Fibroblast of upper back skin (primary cell): ENCODE measurements around the gene TBC1D9B.
A peak's percentile ranks its signal among the peaks of the same experiment; 100 is the strongest.
"Not testable (repeated sequence)": the region's sequence is repeated elsewhere in the genome, so short reads cannot be mapped to it uniquely, and the experiment has no call there.

Experiments
- DNase-seq: peaks from one replicate; pipeline ENCODE4 v3.0.0-alpha.2; 2013

The TBC1D9B gene

GRCh38 chr5:179883163-179883562, 24.5 kb downstream of the TBC1D9B start:
- no peak for DNase-seq

- no peak for DNase-seq
These were observed 25.4 kb downstream of the TBC1D9B start for GRCh38 chr5:179882338-179882737.

GRCh38 chr5:179880848-179881590, 26.7 kb downstream of the TBC1D9B start:
- DNase-seq, result no peak

GRCh38 chr5:179880066-179880650, 27.5 kb downstream of the TBC1D9B start:
- no peak for DNase-seq

GRCh38 chr5:179879690-179880010, 28.0 kb downstream of the TBC1D9B start:
- no peak for DNase-seq

- no peak for DNase-seq
These were observed 28.6 kb downstream of the TBC1D9B start for GRCh38 chr5:179879003-179879689.

GRCh38 chr5:179878222-179879002, 29.3 kb downstream of the TBC1D9B start:
- no peak for DNase-seq

GRCh38 chr5:179876610-179876952, 31.1 kb downstream of the TBC1D9B start:
- no peak for DNase-seq

- DNase-seq, result no peak
These were observed 31.7 kb downstream of the TBC1D9B start for GRCh38 chr5:179875741-179876609.

GRCh38 chr5:179874536-179875292, 33.0 kb downstream of the TBC1D9B start:
- no peak for DNase-seq

- no peak for DNase-seq
These were observed 33.6 kb downstream of the TBC1D9B start for GRCh38 chr5:179874136-179874535.

GRCh38 chr5:179873588-179874110, 34.0 kb downstream of the TBC1D9B start:
- DNase-seq, result no peak

- no peak for DNase-seq
These were observed 34.7 kb downstream of the TBC1D9B start for GRCh38 chr5:179872828-179873575.

GRCh38 chr5:179872055-179872827, 35.5 kb downstream of the TBC1D9B start:
- DNase-seq, result no peak

- DNase-seq, result not testable (repeated sequence)
These were observed 36.2 kb downstream of the TBC1D9B start for GRCh38 chr5:179871533-179871932.

- no peak for DNase-seq
These were observed 36.7 kb downstream of the TBC1D9B start for GRCh38 chr5:179870952-179871351.

GRCh38 chr5:179870403-179870903, 37.2 kb downstream of the TBC1D9B start:
- DNase-seq, result peak; percentile 23

GRCh38 chr5:179869641-179870402, 37.9 kb downstream of the TBC1D9B start:
- DNase-seq, result no peak

GRCh38 chr5:179869101-179869500, 38.6 kb downstream of the TBC1D9B start:
- no peak for DNase-seq
